GM12878 (cell line): ENCODE data around the gene SNX12. TPM values are rescaled to one million over a fixed set of nuclear protein-coding genes. Genes with fewer than 3 reads are reported as not detected.

Source experiments
- ATAC-seq: fragments of 200-7000 bp; cut with Tn5 transposase; 3 replicates; pipeline ENCODE4 v1.9.1; 2020; ENCODE audit warnings: mild to moderate bottlenecking, moderate library complexity
- BruUV-seq: library from RNA; stranded (reverse); fragments of 400-500 nt; replicated peaks from 2 replicates; lab custom pipeline; 2021; lab: Mats Ljungman, UMichigan
- CTCF ChIA-PET: fragments of 300-600 bp; sonication (Branson Sonifier 250); formaldehyde crosslinking; extraction: SDS; loops from one replicate; lab custom pipeline; 2021; ENCODE audit warnings: inconsistent platforms; lab: Yijun Ruan, JAX
- POLR2A ChIA-PET: fragments of 350-600 bp; formaldehyde crosslinking; extraction: SDS; loops from one replicate; lab custom pipeline; 2021; ENCODE audit warnings: inconsistent platforms; lab: Charles Lee
- RAD21 ChIA-PET: fragments of 300-600 bp; sonication (Branson Sonifier 250); formaldehyde crosslinking; loops from one replicate; lab custom pipeline; 2023; ENCODE audit warnings: antibody characterized with exemption; ENCODE audit not compliant: unreplicated experiment; lab: Charles Lee
- SMC1A ChIA-PET: fragments of 300-600 bp; sonication (Branson Sonifier 250); formaldehyde crosslinking; loops from one replicate; lab custom pipeline; 2023; ENCODE audit not compliant: unreplicated experiment, uncharacterized antibody; lab: Charles Lee
- DNase-seq: peaks from one replicate; pipeline ENCODE4 v3.0.0-alpha.2; 2011; ENCODE audit warnings: low read depth, low spot score
- FAIRE-seq: peaks from 3 replicates; lab custom pipeline; 2011; peaks lifted over from hg19 to GRCh38; lab: Jason Lieb, UNC
- H2AFZ ChIP-seq: 2 replicates; pipeline ENCODE4 v1.6.0; 2011; ENCODE audit warnings: low read depth, low read length, control low read depth; ENCODE audit not compliant: control insufficient read depth
- H3K27ac ChIP-seq: 2 replicates; pipeline ENCODE4 v1.5.1; 2011; ENCODE audit warnings: control low read depth; ENCODE audit not compliant: control insufficient read depth, insufficient read depth
- H3K27me3 ChIP-seq, 2 experiments: replicated peaks in 1 of 2; 2 replicates each; pipeline versions ENCODE4 v1.6.0 to v1.6.1; 2011; ENCODE audit warnings: low read length in 1 of 2; ENCODE audit not compliant: control insufficient read depth in 2 of 2, insufficient read depth in 2 of 2
- H3K36me3 ChIP-seq, 2 experiments: 2 replicates each; pipeline ENCODE4 v1.5.1; 2011; ENCODE audit warnings: low read length in 1 of 2; ENCODE audit not compliant: control insufficient read depth in 2 of 2, insufficient read depth in 2 of 2
- H3K4me1 ChIP-seq: 2 replicates; pipeline ENCODE4 v1.6.1; 2011; ENCODE audit warnings: mild to moderate bottlenecking, low read length, moderate library complexity, mixed read lengths; ENCODE audit not compliant: control insufficient read depth, insufficient read depth
- H3K4me2 ChIP-seq: 2 replicates; pipeline ENCODE4 v1.6.0; 2011; ENCODE audit warnings: control low read depth; ENCODE audit not compliant: control insufficient read depth, insufficient read depth
- H3K4me3 ChIP-seq: fragments of 200-600 bp; sonication (generic); 2 replicates; pipeline ENCODE4 v1.5.1; 2016
- H3K79me2 ChIP-seq: 2 replicates; pipeline ENCODE4 v1.6.0; 2011; ENCODE audit warnings: low read length; ENCODE audit not compliant: control insufficient read depth, insufficient read depth
- H3K9ac ChIP-seq: 2 replicates; pipeline ENCODE4 v1.8.0; 2011; ENCODE audit warnings: low read length, control low read depth, mixed read lengths; ENCODE audit not compliant: control insufficient read depth, insufficient read depth
- H3K9me3 ChIP-seq: replicated peaks from 3 replicates; pipeline ENCODE4 v1.5.1; 2011; ENCODE audit warnings: mild to moderate bottlenecking, low read length; ENCODE audit not compliant: control insufficient read depth, insufficient read depth
- H4K20me1 ChIP-seq: 2 replicates; pipeline ENCODE4 v1.6.0; 2011; ENCODE audit not compliant: control insufficient read depth, insufficient read depth
- E2F4 ChIP-seq: IDR thresholded peaks from 2 replicates; pipeline ENCODE4 v1.6.1; 2012; ENCODE audit warnings: low read depth, low read length, improper control_type of control experiment
- HSF1 ChIP-seq: fragments of 150-350 bp; IDR thresholded peaks from 2 replicates; pipeline ENCODE4 v1.6.1; 2014; ENCODE audit warnings: mild to moderate bottlenecking, low read depth, low read length
- KLF5 ChIP-seq: fragments of 450-650 bp; IDR thresholded peaks from 2 replicates; pipeline ENCODE4 v1.6.1; 2014; ENCODE audit warnings: mild to moderate bottlenecking; ENCODE audit not compliant: partially characterized antibody
- MAX ChIP-seq: IDR thresholded peaks from 2 replicates; pipeline ENCODE4 v1.6.1; 2012; ENCODE audit warnings: low read depth, low read length, improper control_type of control experiment
- MLLT1 ChIP-seq: fragments of 450-650 bp; IDR thresholded peaks from 2 replicates; pipeline ENCODE4 v1.6.1; 2016; ENCODE audit warnings: mild to moderate bottlenecking
- NFYB ChIP-seq: IDR thresholded peaks from 2 replicates; pipeline ENCODE4 v1.6.1; 2011; ENCODE audit warnings: low read depth, mild to moderate bottlenecking, low read length, improper control_type of control experiment, moderate library complexity; ENCODE audit not compliant: insufficient read depth
- PML ChIP-seq: IDR thresholded peaks from 2 replicates; pipeline ENCODE4 v1.6.1; 2012; ENCODE audit warnings: low read length, inconsistent platforms
- RAD21 ChIP-seq: IDR thresholded peaks from 2 replicates; pipeline ENCODE4 v1.6.1; 2011; ENCODE audit warnings: mild to moderate bottlenecking, low read depth, low read length, moderate library complexity; ENCODE audit not compliant: insufficient read depth
- TCF12 ChIP-seq: IDR thresholded peaks from 2 replicates; pipeline ENCODE4 v1.6.1; 2011; ENCODE audit warnings: low read depth, mild to moderate bottlenecking, low read length
- WGBS: methylation state at CpG from one replicate; pipeline ENCODE4 v1.1.6; 2016; ENCODE audit warnings: low lambda C conversion rate; ENCODE audit not compliant: insufficient replicate concordance, insufficient coverage; ENCODE audit errors: missing lambda C conversion rate; 5-methylcytosine and 5-hydroxymethylcytosine counted together
- in situ Hi-C: fragments of 300-500 bp; cut with MboI; formaldehyde crosslinking; loops from 9 replicates; pipeline ENCODE4 v1.14.3; 2018; ENCODE audit warnings: mixed read lengths
- intact Hi-C: fragments of 100-400 bp; cut with micrococcal nuclease; formaldehyde crosslinking; loops from one replicate; pipeline ENCODE4 v1.14.2; 2022; ENCODE audit not compliant: unreplicated experiment
- polyA plus RNA-seq, 11 experiments: library from polyadenylated mRNA; depleted of rRNA in 4 of 11; unstranded in 6 of 11; stranded (reverse) in 5 of 11; fragments of >200 nt; fragmentation: Nextera tagmentation in 4 of 11; fragmentation: Illumina TruSeq in 1 of 11; extraction: Ambion mirVana in 4 of 11; extraction: Trizol in 1 of 11; gene quantifications; 1 replicate in 1 of 11; 2 replicates in 10 of 11; pipeline versions ENCODE4 v1.2.1 to v1.2.3, GENCODE V29; 2011 to 2016; ENCODE audit warnings: inconsistent platforms in 2 of 11, missing spikeins in 2 of 11, low read depth in 1 of 11
- total RNA-seq, 4 experiments: library from RNA; depleted of rRNA in 3 of 4; stranded (reverse); fragments of >200 nt in 3 of 4; fragmentation: Illumina TruSeq in 1 of 4; extraction: Trizol in 1 of 4; gene quantifications; 2 replicates each; pipeline versions ENCODE4 v1.2.1 to v1.2.3, GENCODE V29; 2013 to 2021

The SNX12 gene
- total and polyA plus RNA-seq, 10 of the 15 experiments (the other 5 are each of a cell fraction or from before 2014, with no cell fraction given) = 4.4 to 50.4 (median 34.2) TPM

- POLR2A ChIA-PET = interaction anchor here (1.1 kb wide), 1 partner anchor 92 kb away, joined by 3 read pairs; no protein-coding TSS in a partner anchor
- no peak for DNase-seq
- intact Hi-C loops = no loop called here
Observed at GRCh38 chrX:71106427-71106826, 38.3 kb upstream of the SNX12 start, which contains the start of gene CXorf65. TSS of gene CXorf65 (minus strand) at chrX:71106740. CDS start at chrX:71106556, 184 bp downstream.

GRCh38 chrX:71105628-71106027 lies 37.5 kb upstream of the SNX12 start:
- peaks cover 28% of the 10 kb centered on the region for H3K79me2 ChIP-seq
- no peak overlapping the region for H3K27ac ChIP-seq
- CTCF ChIA-PET = no interaction called here
- H3K4me2 ChIP-seq = peak overlapping the region; percentile 7; the same call in 1 of the 2 replicates
- in situ Hi-C loops (no loop called here), intact Hi-C loops (no loop called here)
- no peaks in the 10 kb centered on the region; a peak in 1 of 4 replicates for H3K36me3 ChIP-seq
- no peak overlapping the region for H3K9ac ChIP-seq
- SMC1A ChIA-PET = interaction anchor here (0.6 to 1.0 kb wide), 2 partner anchors 23 to 502 kb away, joined by 3 read pairs; no protein-coding TSS in a partner anchor
- H3K9me3 ChIP-seq = no peaks in the 10 kb centered on the region; the same call in 2 of the 3 replicates
- H2AFZ ChIP-seq = no peak overlapping the region
- peaks cover 3% of the 10 kb centered on the region; the same call in 1 of the 2 replicates for H3K4me1 ChIP-seq
- RAD21 ChIA-PET = interaction anchor here (1.0 kb wide), 1 partner anchor 13 kb away, joined by 5 read pairs; the partner anchor contains the start of gene MED12
- POLR2A ChIA-PET = interaction anchor here (0.6 to 5.8 kb wide), 3 partner anchors 12 to 428 kb away, joined by 4 to 34 read pairs (median 8); partner anchors contain the start of gene MED12
- no peak overlapping the region for H3K4me3 ChIP-seq
- FAIRE-seq = no peak
- H4K20me1 ChIP-seq = no peaks in the 10 kb centered on the region
- TF ChIP-seq TCF12 = no peak
- no peak for TF ChIP-seq MAX
- no peak for TF ChIP-seq KLF5
- TF ChIP-seq MLLT1 = 0 out of 2 replicates have a peak, but pooled peaks have one; percentile 80
- no peak for TF ChIP-seq E2F4
- TF ChIP-seq HSF1 = no peak
- TF ChIP-seq, all 136 proteins: peak for 1
- no peaks in the 10 kb centered on the region for H3K27me3 ChIP-seq
- WGBS = 88% methylated on average over 3 of the region's 3 CpGs
- DNase-seq (no peak), ATAC-seq (no peak)
- BruUV-seq = no TSS peak

More at GRCh38 chrX:71106427-71106826, 38.3 kb upstream of the SNX12 start, which contains the start of gene CXorf65:
- Histone ChIP-seq H3K4me1 (peaks cover 3% of the 10 kb centered on the region; the same call in 1 of the 2 replicates), H3K9ac (no peak within 1 kb of the TSS), H2AFZ (no peak within 1 kb of the TSS), H3K9me3 (no peaks in the 10 kb centered on the region; the same call in 2 of the 3 replicates), H3K4me2 (peak within 1 kb of the TSS; percentile 7; the same call in 1 of the 2 replicates), H3K4me3 (no peak within 1 kb of the TSS), H4K20me1 (no peaks in the 10 kb centered on the region), H3K27ac (no peak within 1 kb of the TSS), H3K79me2 (peaks cover 36% of the 10 kb centered on the region), H3K27me3 (no peaks in the 10 kb centered on the region), H3K36me3 (no peaks in the 10 kb centered on the region; a peak in 1 of 4 replicates)
- ChIA-PET SMC1A (no interaction called here), CTCF (no interaction called here), RAD21 (interaction anchor here (0.6 kb wide), 1 partner anchor 335 kb away, joined by 3 read pairs; no protein-coding TSS in a partner anchor)
- peak; percentile 3; the same call in 1 of the 3 replicates for ATAC-seq
- TF ChIP-seq NFYB (peak; percentile 40; the same call in 1 of the 2 replicates), PML (no peak), RAD21 (no peak)
- no TSS peak for BruUV-seq
- FAIRE-seq = no peak
- WGBS = 63% methylated on average over 1 of the region's 1 CpG
- in situ Hi-C loops = no loop called here
